HG03565 (cell line): ENCODE measurements around the gene KIAA0319L.

Experiments
- ATAC-seq: cut with Tn5 transposase; IDR thresholded peaks from one replicate; pipeline ENCODE4 v1.9.1; 2021; ENCODE audit warnings: mild to moderate bottlenecking, moderate library complexity; ENCODE audit not compliant: unreplicated experiment

Gene KIAA0319L

DNA sequence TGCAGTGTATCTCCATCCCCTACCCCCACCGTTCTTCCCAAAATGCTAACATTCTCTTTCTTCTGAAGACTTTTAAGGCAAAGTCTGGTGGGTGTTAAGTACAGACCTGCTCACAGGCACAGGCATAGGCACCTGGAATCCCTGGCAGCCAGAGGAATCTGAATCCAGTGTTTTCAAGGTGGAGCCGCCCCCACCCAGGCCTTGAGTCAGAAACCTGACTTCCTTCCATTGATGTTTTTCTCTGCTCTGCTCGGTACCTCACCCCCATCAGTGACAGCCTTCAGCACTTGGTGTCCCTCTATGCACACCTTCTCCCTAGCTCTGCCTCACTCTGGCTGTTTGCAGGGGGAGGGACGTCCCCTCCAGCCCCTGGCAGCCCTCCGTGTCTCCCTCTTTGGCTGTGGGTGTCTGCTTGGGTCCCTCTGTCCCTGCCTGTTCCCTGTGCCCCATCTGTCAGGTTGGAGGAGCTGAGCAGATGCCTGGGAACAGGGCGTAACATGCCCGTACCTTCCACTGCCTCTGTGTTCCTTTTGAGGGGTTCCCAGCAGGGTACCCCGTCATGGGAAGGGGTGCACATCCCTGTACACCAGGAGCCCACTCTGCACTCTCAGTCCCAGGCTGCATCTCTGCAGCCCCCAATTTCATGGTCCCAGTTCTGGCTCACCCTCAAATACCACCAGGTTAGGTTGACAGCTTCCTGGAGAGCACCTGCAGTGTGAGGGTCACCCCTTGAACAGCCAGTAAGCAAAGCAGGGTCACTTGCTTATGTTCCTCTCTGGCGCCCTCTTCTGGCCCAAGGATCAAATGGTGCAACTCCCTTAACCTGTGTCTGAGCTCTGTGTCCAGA is 7.1 kb upstream of the KIAA0319L start:
- ATAC-seq = no peak

DNA sequence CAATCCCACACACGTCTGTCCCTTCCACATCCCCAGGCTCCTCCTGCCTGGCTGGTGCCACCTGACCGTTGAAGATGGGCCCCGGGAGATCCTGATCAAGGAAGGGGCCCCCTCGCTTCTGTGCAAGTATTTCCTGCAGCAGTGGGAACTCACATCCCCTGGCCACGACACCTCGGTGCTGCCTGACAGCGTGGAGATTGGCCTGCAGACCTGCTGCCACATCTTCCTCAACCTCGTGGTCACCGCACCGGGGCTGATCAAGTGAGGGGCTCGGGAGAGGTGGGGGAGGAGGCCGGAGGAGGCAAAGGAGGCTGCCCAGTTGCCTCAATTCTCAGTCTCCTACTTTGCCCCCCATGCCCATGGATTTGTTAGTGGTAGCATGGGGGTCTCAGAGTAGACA is 6.0 kb upstream of the KIAA0319L start:
- ATAC-seq = no peak

DNA sequence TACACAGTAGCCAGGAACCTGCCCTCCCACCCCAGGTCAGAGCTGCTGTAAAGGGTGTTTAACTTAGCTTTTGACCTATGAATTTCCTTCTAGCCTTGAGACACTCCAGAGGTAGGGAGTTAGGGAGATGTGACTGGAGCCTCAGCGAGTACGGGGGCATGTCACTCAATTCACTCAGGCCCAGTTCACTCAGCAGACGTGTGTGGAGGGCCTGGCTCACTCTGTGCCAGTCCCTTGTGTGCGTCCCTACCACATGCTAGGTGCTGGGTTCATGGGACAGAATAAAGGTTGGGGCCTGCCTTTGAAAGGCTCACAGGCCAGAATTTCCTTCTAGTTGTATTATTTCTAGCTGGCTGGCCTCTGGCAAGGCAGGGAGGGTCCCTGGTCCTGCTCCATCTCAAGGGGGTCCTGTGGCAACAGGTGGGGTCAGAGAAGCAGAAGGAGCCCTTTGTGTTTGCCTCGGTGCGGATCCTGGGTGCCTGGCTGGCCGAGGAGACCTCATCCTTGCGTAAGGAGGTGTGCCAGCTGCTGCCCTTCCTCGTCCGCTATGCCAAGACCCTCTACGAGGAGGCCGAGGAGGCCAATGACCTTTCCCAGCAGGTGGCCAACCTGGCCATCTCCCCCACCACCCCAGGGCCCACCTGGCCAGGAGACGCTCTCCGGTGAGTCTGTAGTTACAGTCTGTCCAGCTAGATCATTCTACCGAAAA is 4.9 kb upstream of the KIAA0319L start:
- no peak for ATAC-seq

DNA sequence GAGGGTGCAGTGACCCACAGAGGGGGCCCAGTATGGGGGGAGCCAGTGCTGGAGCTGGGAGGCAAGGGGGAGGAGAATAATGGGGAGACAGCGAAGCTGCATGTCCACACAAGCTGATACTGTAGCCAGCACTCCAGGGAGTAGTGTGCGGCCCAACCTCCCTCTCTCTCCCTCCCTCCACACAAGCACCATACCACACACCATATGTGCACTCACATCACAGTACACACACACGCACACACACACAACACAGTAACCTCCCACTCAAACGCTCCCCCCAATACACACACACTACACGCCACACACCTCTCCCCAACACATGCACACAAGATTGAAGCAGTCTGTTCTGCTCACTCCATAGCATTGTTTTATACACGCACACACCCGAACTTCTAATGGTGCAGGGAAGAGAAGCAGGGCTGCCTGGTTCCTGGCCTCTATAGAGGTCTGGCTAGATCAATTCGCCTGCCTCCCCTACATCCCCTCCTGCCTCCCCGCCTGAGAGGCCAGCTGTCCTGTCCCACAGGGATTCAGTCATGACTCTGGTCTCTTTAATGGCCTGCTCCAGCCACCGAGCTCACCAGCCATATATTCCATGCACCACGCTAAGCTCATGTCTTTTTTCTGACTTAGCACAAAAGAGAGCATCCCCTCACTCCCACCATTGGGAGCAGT is 4.2 kb upstream of the KIAA0319L start:
- no peak for ATAC-seq

DNA sequence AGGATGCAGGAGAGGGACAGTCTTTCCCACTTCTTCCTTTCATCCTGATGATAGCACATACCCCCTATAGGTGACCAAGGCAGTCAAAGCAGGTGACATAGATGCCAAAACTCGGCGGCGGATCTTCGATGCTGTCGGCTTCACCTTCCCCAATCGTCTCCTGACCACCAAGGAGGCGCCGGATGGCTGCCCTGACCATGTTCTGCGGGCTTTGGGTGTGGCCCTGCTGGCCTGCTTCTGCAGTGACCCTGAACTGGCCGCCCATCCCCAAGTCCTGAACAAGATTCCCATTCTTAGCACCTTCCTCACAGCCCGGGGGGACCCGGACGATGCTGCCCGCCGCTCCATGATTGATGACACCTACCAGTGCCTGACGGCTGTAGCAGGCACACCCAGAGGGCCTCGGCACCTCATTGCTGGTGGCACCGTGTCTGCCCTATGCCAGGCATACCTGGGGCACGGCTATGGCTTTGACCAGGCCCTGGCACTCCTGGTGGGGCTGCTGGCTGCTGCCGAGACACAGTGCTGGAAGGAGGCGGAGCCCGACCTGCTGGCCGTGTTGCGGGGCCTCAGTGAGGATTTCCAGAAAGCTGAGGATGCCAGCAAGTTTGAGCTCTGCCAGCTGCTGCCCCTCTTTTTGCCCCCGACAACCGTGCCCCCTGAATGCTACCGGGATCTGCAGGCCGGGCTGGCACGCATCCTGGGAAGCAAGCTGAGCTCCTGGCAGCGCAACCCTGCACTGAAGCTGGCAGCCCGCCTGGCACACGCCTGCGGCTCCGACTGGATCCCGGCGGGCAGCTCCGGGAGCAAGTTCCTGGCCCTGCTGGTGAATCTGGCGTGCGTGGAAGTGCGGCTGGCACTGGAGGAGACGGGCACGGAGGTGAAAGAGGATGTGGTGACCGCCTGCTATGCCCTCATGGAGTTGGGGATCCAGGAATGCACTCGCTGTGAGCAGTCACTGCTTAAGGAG is 3.3 kb upstream of the KIAA0319L start:
- no peak for ATAC-seq

GRCh38 chr1:35559317-35559944 is 2.2 kb upstream of the KIAA0319L start:
- ATAC-seq = no peak

GRCh38 chr1:35558374-35559316 is 1.4 kb upstream of the KIAA0319L start:
- no peak for ATAC-seq

DNA sequence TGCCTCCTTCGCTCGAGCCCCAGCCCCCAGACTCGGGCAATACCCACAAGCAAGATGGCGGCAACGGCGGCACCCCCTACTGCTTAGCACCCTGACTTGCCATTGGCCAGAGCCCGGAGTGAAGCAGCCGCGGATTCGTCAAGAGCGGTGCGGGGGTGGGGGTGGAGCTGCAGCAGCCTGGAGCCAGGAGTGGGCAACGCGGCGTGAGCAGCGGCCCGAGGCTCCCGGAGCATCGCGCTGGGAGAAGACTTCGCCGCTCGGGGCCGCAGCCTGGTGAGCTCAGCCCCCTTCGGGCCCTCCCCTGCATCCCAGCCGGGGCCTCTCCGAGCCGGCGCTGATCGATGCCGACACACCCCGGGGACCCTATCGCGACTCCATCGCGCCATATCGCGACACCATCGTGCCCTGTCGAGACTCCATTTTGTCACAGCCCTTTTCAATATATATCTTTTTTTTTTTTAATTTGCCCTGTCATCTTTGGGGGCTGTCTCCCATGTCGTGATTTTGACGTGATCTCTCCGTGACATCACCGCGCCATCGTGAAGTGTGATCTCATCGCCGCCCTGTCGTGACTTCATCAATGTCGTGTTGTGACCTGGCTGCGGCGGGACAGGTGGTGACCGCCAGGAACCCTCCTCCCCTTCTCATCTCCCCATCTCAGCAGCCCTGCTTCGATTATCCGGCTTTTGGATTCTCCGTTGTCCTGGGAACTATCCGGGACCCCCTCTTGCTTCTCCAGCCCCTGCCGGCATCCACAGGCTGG is 589 bp upstream of the KIAA0319L start, which contains the start of gene NCDN:
Gene NCDN, plus strand, starts transcription at position 189 of the 763 bp plus-strand sequence. Its CDS starts 392 bp downstream, at position 581.
- ATAC-seq = peak; percentile 56

GRCh38 chr1:35556484-35557117 is 602 bp downstream of the KIAA0319L start:
- no peak for ATAC-seq

DNA sequence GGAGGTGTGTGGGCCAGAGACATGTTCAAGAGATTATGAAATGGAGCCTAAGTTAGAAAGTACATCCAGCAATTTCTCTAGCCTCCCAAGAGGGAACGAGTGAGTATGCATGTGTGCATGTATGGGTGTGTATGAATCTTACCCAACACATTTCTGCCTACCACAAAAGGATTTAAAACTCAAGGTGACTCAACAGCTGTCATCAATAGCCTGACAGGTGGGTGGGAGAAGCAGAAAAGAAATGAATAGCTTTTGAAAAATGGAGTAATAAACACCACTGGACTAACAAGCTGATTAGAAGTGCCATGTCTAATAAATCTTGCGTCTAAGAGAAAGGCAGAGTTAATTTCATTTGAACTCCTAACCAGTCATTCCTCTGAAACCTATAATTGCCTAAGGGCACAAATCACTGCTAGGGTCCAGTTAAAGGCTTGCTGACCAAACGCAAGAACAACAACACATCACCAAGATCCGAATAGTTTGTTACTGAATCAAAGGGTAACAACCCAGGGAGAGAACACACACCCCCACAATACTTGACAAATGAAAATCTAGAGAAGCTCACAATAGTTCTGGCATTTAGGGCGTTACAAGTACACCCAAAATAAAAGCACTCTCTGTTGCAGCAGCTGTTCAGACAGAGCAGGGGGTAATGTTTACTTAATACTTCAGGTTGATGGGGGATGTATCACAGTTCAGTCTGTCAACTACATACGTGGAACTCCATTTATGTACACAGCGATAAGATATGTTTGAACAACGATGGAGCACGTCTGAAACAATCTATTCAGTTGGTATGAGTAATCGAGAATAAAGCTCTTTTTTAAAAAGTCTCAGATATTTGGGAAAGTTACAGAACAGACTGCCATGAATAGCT is 1.4 kb downstream of the KIAA0319L start:
- ATAC-seq = no peak

- ATAC-seq = no peak
These were observed 2.0 kb downstream of the KIAA0319L start for GRCh38 chr1:35555212-35555584.

- no peak for ATAC-seq
These were observed 2.7 kb downstream of the KIAA0319L start for GRCh38 chr1:35554266-35555211.

DNA sequence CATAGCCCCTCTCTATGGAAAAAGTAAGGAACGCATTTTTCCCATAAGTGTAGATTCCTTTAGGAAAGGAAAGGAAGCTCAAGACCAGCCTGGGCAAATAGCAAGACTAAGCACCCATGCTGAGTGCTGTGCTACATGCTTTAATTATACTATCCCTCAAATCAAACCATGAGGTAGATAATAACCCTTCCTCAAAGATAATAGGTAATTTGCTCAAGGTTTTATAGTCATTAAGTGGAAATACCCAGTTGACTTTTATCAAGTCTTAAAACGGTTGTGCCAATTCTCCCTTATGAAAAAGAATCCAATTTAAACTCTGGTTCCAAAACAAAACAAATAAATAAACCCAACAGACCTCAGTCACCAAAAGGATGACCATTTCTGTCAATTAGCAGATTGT is 3.4 kb downstream of the KIAA0319L start:
- ATAC-seq = no peak

- no peak for ATAC-seq
These were observed 10.6 kb downstream of the KIAA0319L start for GRCh38 chr1:35546614-35547013.

- no peak for ATAC-seq
These were observed 12.2 kb downstream of the KIAA0319L start for GRCh38 chr1:35544976-35545375.

- no peak for ATAC-seq
These were observed 17.4 kb downstream of the KIAA0319L start for GRCh38 chr1:35539824-35540261.
